GM18498 (cell line): Measurements from ENCODE around the gene ACP3.

ENCODE experiments used
- ATAC-seq: cut with Tn5 transposase; IDR thresholded peaks from one replicate; pipeline ENCODE4 v1.9.1; 2021; ENCODE audit warnings: mild to moderate bottlenecking, moderate library complexity; ENCODE audit not compliant: unreplicated experiment

ACP3 gene

DNA sequence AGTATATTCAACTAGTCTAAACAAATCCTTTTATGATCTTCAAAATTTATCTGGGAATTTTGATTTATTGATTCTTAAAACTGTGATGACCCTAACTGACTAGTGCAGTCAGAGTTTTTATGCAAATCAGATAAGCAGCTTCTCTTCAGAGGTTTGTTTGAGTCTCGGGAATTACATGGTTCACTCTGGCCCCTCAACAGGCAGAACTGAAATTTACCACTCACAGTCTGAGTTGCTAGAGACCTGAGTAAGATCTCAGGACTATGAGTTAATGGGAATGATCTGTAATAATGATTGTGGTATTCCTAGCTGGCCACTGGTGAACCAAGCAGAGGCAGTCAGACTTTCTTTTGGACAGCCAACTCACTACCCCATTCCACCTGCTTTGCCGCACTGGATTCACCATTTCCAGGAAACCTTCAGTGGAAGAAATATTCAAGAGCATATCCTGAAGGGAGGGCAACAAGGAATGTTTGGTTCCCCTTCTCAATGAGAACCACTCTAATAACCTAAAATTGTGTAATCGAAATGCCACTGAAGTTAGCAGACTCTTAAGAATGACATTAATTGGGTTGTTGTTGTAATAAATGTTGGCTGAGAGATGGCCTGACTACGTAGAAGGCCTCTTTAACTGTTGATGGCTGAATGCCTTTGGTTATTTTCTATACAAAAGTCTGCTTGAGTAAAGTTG, 88.5 kb downstream of the ACP3 start:
- ATAC-seq, result no peak

DNA sequence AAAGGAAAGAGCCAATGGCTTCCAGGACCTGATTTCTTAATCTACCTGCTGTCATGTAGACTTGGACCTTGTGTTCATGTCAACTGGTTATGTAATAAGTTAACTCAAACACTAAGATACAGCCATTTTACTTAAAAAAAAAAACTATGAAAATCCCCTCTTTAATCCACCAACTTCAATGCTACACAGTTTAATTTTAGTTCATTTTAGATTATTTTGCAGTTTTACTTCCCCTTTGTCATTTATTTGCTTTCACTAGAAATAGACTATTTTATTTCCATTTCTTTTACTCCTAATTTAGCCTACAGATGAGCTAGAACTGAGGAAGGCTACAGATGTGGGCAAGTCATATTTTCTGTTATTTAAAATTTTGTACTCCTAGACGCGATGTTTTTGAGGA, 89.4 kb downstream of the ACP3 start:
- ATAC-seq, result no peak

DNA sequence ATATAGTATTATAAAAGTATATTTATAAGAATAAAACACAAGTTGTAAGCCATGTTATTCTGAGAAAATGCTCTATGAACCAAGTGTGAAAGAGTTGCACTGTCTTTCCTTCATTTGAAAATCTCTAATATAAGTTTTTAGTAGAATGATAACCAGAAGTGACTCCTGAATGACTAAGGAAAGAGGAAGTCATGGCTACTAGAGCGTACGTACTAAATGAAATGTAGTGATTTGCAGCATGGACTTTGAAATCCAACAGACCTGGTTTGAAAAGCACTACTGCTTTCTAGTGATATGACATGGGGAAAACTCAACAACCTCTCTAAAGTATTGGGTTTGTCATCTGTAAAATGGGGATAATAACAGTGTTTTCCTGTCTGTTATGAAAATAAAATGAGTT, 89.8 kb downstream of the ACP3 start:
- ATAC-seq, result no peak
